ENCODE data around the gene FIP1L1. TPM values are rescaled to one million over a fixed set of nuclear protein-coding genes. Genes with fewer than 3 reads are reported as not detected.

Gene FIP1L1
- polyA plus RNA-seq, 1 donor from 2014 or later = 63.4 TPM

GRCh38 chr4:53490965-53491622, 113.7 kb downstream of the FIP1L1 start:
- Mint-ChIP-seq H3K27me3 (peaks cover 11% of the 10 kb centered on the region), H3K27ac (no peak overlapping the region), H3K9me3 (no peaks in the 10 kb centered on the region), H3K4me1 (no peaks in the 10 kb centered on the region), H3K36me3 (no peaks in the 10 kb centered on the region), H3K4me3 (no peak overlapping the region)

- no peak overlapping the region for H3K4me3 Mint-ChIP-seq
- no peak overlapping the region for H3K27ac Mint-ChIP-seq
- no peaks in the 10 kb centered on the region for H3K36me3 Mint-ChIP-seq
- H3K4me1 Mint-ChIP-seq = peaks cover 0 to 1% (median 0%) of the 10 kb centered on the region in 3 donors
- no peaks in the 10 kb centered on the region for H3K9me3 Mint-ChIP-seq
- peaks cover 2% of the 10 kb centered on the region for H3K27me3 Mint-ChIP-seq
Measured at GRCh38 chr4:53494851-53495250, 117.4 kb downstream of the FIP1L1 start.

GRCh38 chr4:53497487-53498244, 120.2 kb downstream of the FIP1L1 start:
- no peak overlapping the region for H3K4me3 Mint-ChIP-seq
- no peak overlapping the region for H3K27ac Mint-ChIP-seq
- no peaks in the 10 kb centered on the region for H3K9me3 Mint-ChIP-seq
- H3K36me3 Mint-ChIP-seq = no peaks in the 10 kb centered on the region
- peaks cover 0 to 1% (median 0%) of the 10 kb centered on the region in 3 donors for H3K4me1 Mint-ChIP-seq
- H3K27me3 Mint-ChIP-seq = no peaks in the 10 kb centered on the region

GRCh38 chr4:53498706-53499105, 121.3 kb downstream of the FIP1L1 start:
- Mint-ChIP-seq H3K4me1 (peaks cover 0 to 1% (median 0%) of the 10 kb centered on the region in 3 donors), H3K27me3 (no peaks in the 10 kb centered on the region), H3K27ac (no peak overlapping the region), H3K4me3 (no peak overlapping the region), H3K36me3 (peaks cover 2% of the 10 kb centered on the region), H3K9me3 (no peaks in the 10 kb centered on the region)

- peaks cover 2% of the 10 kb centered on the region for H3K36me3 Mint-ChIP-seq
- peaks cover 0 to 1% (median 0%) of the 10 kb centered on the region in 3 donors for H3K4me1 Mint-ChIP-seq
- H3K9me3 Mint-ChIP-seq = no peaks in the 10 kb centered on the region
- H3K4me3 Mint-ChIP-seq = no peak overlapping the region
- no peaks in the 10 kb centered on the region for H3K27me3 Mint-ChIP-seq
- H3K27ac Mint-ChIP-seq = no peak overlapping the region
Measured at GRCh38 chr4:53499791-53500190, 122.3 kb downstream of the FIP1L1 start.

GRCh38 chr4:53500546-53500945, 123.1 kb downstream of the FIP1L1 start:
- no peak overlapping the region for H3K4me3 Mint-ChIP-seq
- no peak overlapping the region for H3K27ac Mint-ChIP-seq
- no peaks in the 10 kb centered on the region for H3K27me3 Mint-ChIP-seq
- H3K9me3 Mint-ChIP-seq = no peaks in the 10 kb centered on the region
- peaks cover 0 to 1% (median 0%) of the 10 kb centered on the region in 3 donors for H3K4me1 Mint-ChIP-seq
- H3K36me3 Mint-ChIP-seq = peaks cover 2% of the 10 kb centered on the region

GRCh38 chr4:53501561-53501960, 124.1 kb downstream of the FIP1L1 start:
- H3K36me3 Mint-ChIP-seq = peaks cover 2% of the 10 kb centered on the region
- no peaks in the 10 kb centered on the region for H3K9me3 Mint-ChIP-seq
- H3K4me3 Mint-ChIP-seq = no peak overlapping the region
- no peak overlapping the region for H3K27ac Mint-ChIP-seq
- peaks cover 0 to 1% (median 0%) of the 10 kb centered on the region in 3 donors for H3K4me1 Mint-ChIP-seq
- no peaks in the 10 kb centered on the region for H3K27me3 Mint-ChIP-seq

GRCh38 chr4:53502094-53502493, 124.7 kb downstream of the FIP1L1 start:
- Mint-ChIP-seq H3K36me3 (peaks cover 2% of the 10 kb centered on the region), H3K4me1 (peaks cover 0 to 1% (median 0%) of the 10 kb centered on the region in 3 donors), H3K27ac (no peak overlapping the region), H3K4me3 (no peak overlapping the region), H3K27me3 (no peaks in the 10 kb centered on the region), H3K9me3 (no peaks in the 10 kb centered on the region)

GRCh38 chr4:53505947-53506346, 128.5 kb downstream of the FIP1L1 start:
- Mint-ChIP-seq H3K9me3 (no peaks in the 10 kb centered on the region), H3K27me3 (peaks cover 10% of the 10 kb centered on the region), H3K4me1 (no peaks in the 10 kb centered on the region)

GRCh38 chr4:53507058-53507457, 129.6 kb downstream of the FIP1L1 start:
- Mint-ChIP-seq H3K36me3 (peaks cover 2% of the 10 kb centered on the region), H3K4me3 (no peak overlapping the region), H3K9me3 (no peaks in the 10 kb centered on the region), H3K4me1 (no peaks in the 10 kb centered on the region), H3K27me3 (peaks cover 10% of the 10 kb centered on the region), H3K27ac (no peak overlapping the region)

More at GRCh38 chr4:53505947-53506346, 128.5 kb downstream of the FIP1L1 start:
- Mint-ChIP-seq H3K4me3 (no peak overlapping the region), H3K36me3 (peaks cover 2% of the 10 kb centered on the region), H3K27ac (no peak overlapping the region)

- H3K9me3 Mint-ChIP-seq = no peaks in the 10 kb centered on the region
- no peaks in the 10 kb centered on the region for H3K4me1 Mint-ChIP-seq
- H3K27me3 Mint-ChIP-seq = peaks cover 10% of the 10 kb centered on the region
- H3K27ac Mint-ChIP-seq = no peak overlapping the region
- peaks cover 2% of the 10 kb centered on the region for H3K36me3 Mint-ChIP-seq
- H3K4me3 Mint-ChIP-seq = no peak overlapping the region
Measured at GRCh38 chr4:53507671-53508286, 130.3 kb downstream of the FIP1L1 start.

- Mint-ChIP-seq H3K4me1 (no peaks in the 10 kb centered on the region), H3K27ac (no peak overlapping the region), H3K4me3 (no peak overlapping the region), H3K27me3 (peaks cover 10% of the 10 kb centered on the region), H3K9me3 (no peaks in the 10 kb centered on the region), H3K36me3 (peaks cover 2% of the 10 kb centered on the region)
Measured at GRCh38 chr4:53508446-53508845, 131.0 kb downstream of the FIP1L1 start.

GRCh38 chr4:53510321-53510720, 132.9 kb downstream of the FIP1L1 start:
- Mint-ChIP-seq H3K27ac (no peak overlapping the region), H3K36me3 (peaks cover 2% of the 10 kb centered on the region), H3K27me3 (peaks cover 14% of the 10 kb centered on the region), H3K9me3 (no peaks in the 10 kb centered on the region), H3K4me1 (no peaks in the 10 kb centered on the region), H3K4me3 (no peak overlapping the region)

Measured in IgD-negative memory B cell (primary cell).